ENCODE measurements around the gene TCF12. TPM values are rescaled to one million over a fixed set of nuclear protein-coding genes. Genes with fewer than 3 reads are reported as not detected.
A peak's percentile ranks its signal among the peaks of the same experiment; 100 is the strongest.

TCF12 gene
- total RNA-seq, 1 experiment from 2014 or later = 76.7 TPM

GRCh38 chr15:57283774-57284503 lies 365.5 kb downstream of the TCF12 start:
- Mint-ChIP-seq H3K9me3 (no peaks in the 10 kb centered on the region), H3K4me1 (peaks cover 28% of the 10 kb centered on the region in 2 experiments), H3K27me3 (ENCODE audit: low read depth) (no peaks in the 10 kb centered on the region), H3K27ac (peak overlapping the region in 2 of 3 experiments; percentile 15 to 19; a peak in 2 of 7 replicates), H3K36me3 (ENCODE audit: insufficient read depth in 1 of 3, low read depth in 3 of 3) (peaks cover 35 to 63% (median 61%) of the 10 kb centered on the region in 3 experiments), H3K4me3 (no peak overlapping the region)
- H2BK5ac ChIP-seq (ENCODE audit: insufficient read length, low read length) = no peak overlapping the region
- no CpG with 5 or more reads among the region's 14 CpGs for WGBS (ENCODE audit: extremely low coverage, insufficient read length, low lambda C conversion rate)
- H2BK20ac ChIP-seq (ENCODE audit: low read depth, low read length, poor library complexity, severe bottlenecking) = no peak overlapping the region
- H3K27me3 ChIP-seq (ENCODE audit: insufficient read depth, low read length) = no peaks in the 10 kb centered on the region
- H2AK5ac ChIP-seq (ENCODE audit: insufficient read length, low read length) = no peak overlapping the region
- no peak overlapping the region for H3K4me2 ChIP-seq (ENCODE audit: insufficient read depth, insufficient read length, low read length)
- H3T11ph ChIP-seq (ENCODE audit: low read length) = no peak overlapping the region
- H2BK120ac ChIP-seq (ENCODE audit: low read depth, low read length, poor library complexity, severe bottlenecking) = no peak overlapping the region
- H4K91ac ChIP-seq (ENCODE audit: insufficient read length, low read depth, low read length) = no peak overlapping the region
- no peak overlapping the region for H4K5ac ChIP-seq (ENCODE audit: insufficient read length, low read depth, low read length)
- no peak overlapping the region for H3K9ac ChIP-seq (ENCODE audit: extremely low read depth, insufficient read length, low read length)
- no peaks in the 10 kb centered on the region for H3K79me2 ChIP-seq (ENCODE audit: insufficient read depth, low read length)
- H3K18ac ChIP-seq (ENCODE audit: insufficient read length, low read depth, low read length) = no peak overlapping the region
- no peak overlapping the region for H2BK12ac ChIP-seq (ENCODE audit: insufficient read length, low read depth, low read length)
- H3K14ac ChIP-seq (ENCODE audit: insufficient read depth, low read length) = no peak overlapping the region
- no peak for TF ChIP-seq CTCF (conservative IDR thresholded peaks at IDR 0.05)
- no peaks in the 10 kb centered on the region for H3K23me2 ChIP-seq (ENCODE audit: insufficient read length, low read depth, low read length, poor library complexity, severe bottlenecking)
- H3K4ac ChIP-seq (ENCODE audit: low read depth, low read length) = no peak overlapping the region
- no peak overlapping the region for H3K27ac ChIP-seq (ENCODE audit: insufficient read length, low read depth, low read length)
- no peak overlapping the region for H3K56ac ChIP-seq (ENCODE audit: insufficient read length, low read depth, low read length)
- H3K79me1 ChIP-seq (ENCODE audit: insufficient read depth, low read depth, low read length, poor library complexity, severe bottlenecking) = no peaks in the 10 kb centered on the region
- no peaks in the 10 kb centered on the region for H3K9me3 ChIP-seq (ENCODE audit: control insufficient read depth, low read depth, low read length)
- H2BK15ac ChIP-seq (ENCODE audit: low read depth, low read length) = no peak overlapping the region
- H4K20me1 ChIP-seq (ENCODE audit: control insufficient read depth, insufficient read depth, insufficient read length) = no peaks in the 10 kb centered on the region
- no peak overlapping the region for H3K23ac ChIP-seq (ENCODE audit: insufficient read length, low read depth, low read length)
- no peak for DNase-seq
- H4K8ac ChIP-seq (replicated peaks; ENCODE audit: insufficient read length, low read depth, low read length) = no peak overlapping the region
- peaks cover 6% of the 10 kb centered on the region; the same call in 1 of the 2 replicates for H3K4me1 ChIP-seq (ENCODE audit: insufficient read depth, low read length)
- H2AFZ ChIP-seq (ENCODE audit: low read length) = no peak overlapping the region

Data from H9 (cell line).